ENCODE data around the gene FBXW9. TPM values are rescaled to one million over a fixed set of nuclear protein-coding genes. Genes with fewer than 3 reads are reported as not detected.
A peak's percentile ranks its signal among the peaks of the same experiment; 100 is the strongest.

Gene FBXW9
- total and polyA plus RNA-seq, 11 donors: 1.0 to 5.0 (median 2.4) TPM

GRCh38 chr19:12672744-12673143, 23.7 kb downstream of the FBXW9 start:
- Histone ChIP-seq H3K36me3 (peaks cover 0 to 71% (median 55%) of the 10 kb centered on the region in 9 donors), H3K9me3 (no peaks in the 10 kb centered on the region), H3K4me1 (peaks cover 9 to 28% (median 21%) of the 10 kb centered on the region in 12 donors), H3K27ac (no peak overlapping the region), H3K4me3 (no peak overlapping the region), H3K27me3 (no peaks in the 10 kb centered on the region)
- 76 to 89% (median 84%) methylated on average over 2 to 10 of the region's 10 CpGs for WGBS, 4 donors
- DNase-seq (no peak), ATAC-seq (no peak)
- intact Hi-C loops (cut with DNase I): loop anchor here in 7 of 10 donors (1.0 to 10.0 kb wide), 5 partner anchors 60 to 172 kb away; partner anchors contain the start of genes ZNF490 (in 1 of the 7) and ZNF791 (in 1 of the 7)
- TF ChIP-seq CTCF (IDR thresholded peaks at IDR 0.05) (no peak), POLR2A (IDR thresholded peaks at IDR 0.05) (no peak)

- peaks cover 9 to 42% (median 37%) of the 10 kb centered on the region in 12 donors for H3K4me1 ChIP-seq
- intact Hi-C loops (cut with DNase I): loop anchor here in 6 of 10 donors (5.0 to 10.0 kb wide), 3 partner anchors 58 to 174 kb away; partner anchors contain the start of genes ZNF490 (in 1 of the 6) and ZNF791 (in 1 of the 6)
- no peaks in the 10 kb centered on the region for H3K9me3 ChIP-seq
Observed at GRCh38 chr19:12670159-12670928, 26.1 kb downstream of the FBXW9 start.

GRCh38 chr19:12669270-12670158, 26.9 kb downstream of the FBXW9 start:
- 0 to 1% (median 0%) methylated on average over 39 to 64 of the region's 64 CpGs for WGBS, 4 donors
- Histone ChIP-seq H3K4me1 (peaks cover 9 to 47% (median 39%) of the 10 kb centered on the region in 12 donors), H3K27me3 (no peaks in the 10 kb centered on the region), H3K36me3 (peaks cover 0 to 40% (median 26%) of the 10 kb centered on the region in 9 donors), H3K4me3 (peak overlapping the region; percentile 64 to 100 (median 88)), H3K27ac (peak overlapping the region; percentile 91 to 99 (median 96)), H3K9me3 (no peaks in the 10 kb centered on the region)
- DNase-seq: peak; percentile 81 to 88 (median 84)
- intact Hi-C loops (cut with DNase I): loop anchor here in 7 of 10 donors (5.0 to 10.0 kb wide), 3 partner anchors 57 to 175 kb away; partner anchors contain the start of genes ZNF490 (in 1 of the 7) and ZNF791 (in 1 of the 7)
- peak in 1 of 12 donors; percentile 16 for TF ChIP-seq CTCF (IDR thresholded peaks at IDR 0.05)
- TF ChIP-seq POLR2A (IDR thresholded peaks at IDR 0.05): peak in 1 of 2 donors; percentile 9
- peak; percentile 58 to 79 (median 68) for ATAC-seq

More at GRCh38 chr19:12670159-12670928, 26.1 kb downstream of the FBXW9 start:
- WGBS, 4 donors: 40 to 49% (median 43%) methylated on average over 24 to 26 of the region's 26 CpGs
- Histone ChIP-seq H3K36me3 (peaks cover 0 to 48% (median 32%) of the 10 kb centered on the region in 9 donors), H3K27me3 (no peaks in the 10 kb centered on the region), H3K27ac (peak overlapping the region in 10 of 12 donors; percentile 91 to 99 (median 96)), H3K4me3 (peak overlapping the region; percentile 64 to 100 (median 88))
- TF ChIP-seq POLR2A (IDR thresholded peaks at IDR 0.05) (no peak), CTCF (IDR thresholded peaks at IDR 0.05) (no peak)
- DNase-seq: no peak
- ATAC-seq: no peak
